ENCODE measurements around the gene EEIG1. TPM values are rescaled to one million over a fixed set of nuclear protein-coding genes. Genes with fewer than 3 reads are reported as not detected.

EEIG1 gene
- total and polyA plus RNA-seq, 3 experiments from 2014 or later = 82.2 to 167 (median 93.3) TPM

DNA sequence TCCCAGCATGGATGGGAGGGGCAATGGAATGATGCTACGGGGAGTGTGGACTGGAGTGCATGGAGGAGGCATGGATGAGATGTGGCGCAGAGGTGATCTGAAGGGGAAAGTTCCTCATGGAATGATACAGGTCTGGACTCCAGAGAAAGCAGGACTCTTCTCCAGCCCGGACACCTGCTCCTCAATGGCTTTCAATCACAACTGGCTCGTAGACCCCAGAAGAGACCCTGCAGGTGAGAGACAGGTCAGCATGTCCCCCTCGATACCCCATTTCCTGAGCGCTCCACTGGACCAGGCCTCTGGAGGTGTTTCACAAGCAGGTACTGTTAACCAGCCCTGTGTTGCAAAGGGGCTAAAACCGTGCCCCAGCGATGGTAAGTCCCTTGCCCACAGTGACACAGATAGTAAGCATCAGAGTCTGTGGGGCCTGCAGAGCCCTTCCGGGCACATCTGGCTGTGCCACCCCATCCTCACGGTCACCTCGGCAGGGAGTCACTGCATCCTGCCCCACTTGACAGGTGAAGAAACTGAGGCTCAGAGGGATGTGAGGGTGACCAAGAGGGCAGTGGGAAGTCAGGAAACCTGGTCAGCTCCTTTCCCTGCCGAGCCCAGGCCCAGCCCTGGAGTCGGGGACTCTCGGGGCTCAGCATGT, 37.7 kb downstream of the EEIG1 start:
- no peaks in the 10 kb centered on the region for H3K27me3 ChIP-seq (ENCODE audit: insufficient read depth, low read length, poor library complexity, severe bottlenecking)
- peaks cover 68% of the 10 kb centered on the region for H3K36me3 ChIP-seq (ENCODE audit: insufficient read depth, low read length)
- peaks cover 28% of the 10 kb centered on the region for H3K4me1 ChIP-seq (ENCODE audit: insufficient read depth, low read length)
- no peak for DNase-seq
- ChIA-PET CTCF (interaction anchor here (0.6 to 27.7 kb wide), 34 partner anchors 11 to 182 kb away, joined by 3 to 485 read pairs (median 4); partner anchors contain the start of genes EEIG1, NAIF1 and PIP5KL1), POLR2A (interaction anchor here (0.6 to 1.8 kb wide), 7 partner anchors 11 to 91 kb away, joined by 3 to 5 read pairs (median 5); no protein-coding TSS in a partner anchor)
- H3K9me3 Mint-ChIP-seq = no peaks in the 10 kb centered on the region
- no peak overlapping the region for H3K27ac ChIP-seq (ENCODE audit: low read depth, low read length)
- no peaks in the 10 kb centered on the region for H3K9me3 ChIP-seq (ENCODE audit: low read length)
- H3K4me1 Mint-ChIP-seq = peaks cover 14 to 37% (median 23%) of the 10 kb centered on the region in 3 donors
- H3K27me3 Mint-ChIP-seq = no peaks in the 10 kb centered on the region
- peaks cover 8 to 86% (median 17%) of the 10 kb centered on the region in 3 donors for H3K36me3 Mint-ChIP-seq
- H3K4me3 ChIP-seq (ENCODE audit: low read length) = no peak overlapping the region
- H3K27ac Mint-ChIP-seq = peak overlapping the region in 7 of 8 donors; percentile 59 to 90 (median 67)
- H3K4me3 Mint-ChIP-seq = peak overlapping the region in 2 of 7 donors; percentile 7 to 40

GRCh38 chr9:127942216-127943010, 38.4 kb downstream of the EEIG1 start:
- peaks cover 8 to 84% (median 17%) of the 10 kb centered on the region in 3 donors for H3K36me3 Mint-ChIP-seq
- peaks cover 27% of the 10 kb centered on the region for H3K4me1 ChIP-seq (ENCODE audit: insufficient read depth, low read length)
- H3K4me3 ChIP-seq (ENCODE audit: low read length) = no peak overlapping the region

GRCh38 chr9:127941961-127942215, 38.9 kb downstream of the EEIG1 start:
- Mint-ChIP-seq H3K36me3 (peaks cover 8 to 83% (median 17%) of the 10 kb centered on the region in 3 donors), H3K4me1 (peaks cover 23 to 39% (median 34%) of the 10 kb centered on the region in 3 donors), H3K27me3 (peaks cover 0 to 5% of the 10 kb centered on the region in 2 donors), H3K27ac (peak overlapping the region in 2 of 8 donors; percentile 36 to 74), H3K4me3 (no peak overlapping the region), H3K9me3 (no peaks in the 10 kb centered on the region)
- Histone ChIP-seq H3K9me3 (ENCODE audit: low read length) (no peaks in the 10 kb centered on the region), H3K4me1 (ENCODE audit: insufficient read depth, low read length) (peaks cover 31% of the 10 kb centered on the region), H3K27ac (ENCODE audit: low read depth, low read length) (no peak overlapping the region), H3K36me3 (ENCODE audit: insufficient read depth, low read length) (peaks cover 56% of the 10 kb centered on the region), H3K27me3 (ENCODE audit: insufficient read depth, low read length, poor library complexity, severe bottlenecking) (no peaks in the 10 kb centered on the region), H3K4me3 (ENCODE audit: low read length) (no peak overlapping the region)
- CTCF ChIA-PET = interaction anchor here (0.8 to 27.7 kb wide), 15 partner anchors 12 to 174 kb away, joined by 3 to 485 read pairs (median 4); partner anchors contain the start of gene PIP5KL1
- POLR2A ChIA-PET = interaction anchor here (0.6 to 1.7 kb wide), 2 partner anchors 92 to 144 kb away, joined by 3 to 5 read pairs; no protein-coding TSS in a partner anchor
- no peak for DNase-seq

More at GRCh38 chr9:127942216-127943010, 38.4 kb downstream of the EEIG1 start:
- peaks cover 19 to 37% (median 29%) of the 10 kb centered on the region in 3 donors for H3K4me1 Mint-ChIP-seq
- H3K27me3 Mint-ChIP-seq = peaks cover 0 to 5% of the 10 kb centered on the region in 2 donors
- ChIA-PET CTCF (interaction anchor here (0.6 to 27.7 kb wide), 26 partner anchors 11 to 176 kb away, joined by 3 to 485 read pairs (median 4); partner anchors contain the start of genes EEIG1 and PIP5KL1), POLR2A (interaction anchor here (0.6 to 1.8 kb wide), 4 partner anchors 28 to 143 kb away, joined by 3 to 5 read pairs (median 4); no protein-coding TSS in a partner anchor)
- no peak overlapping the region for H3K27ac ChIP-seq (ENCODE audit: low read depth, low read length)
- no peaks in the 10 kb centered on the region for H3K9me3 ChIP-seq (ENCODE audit: low read length)
- peak in 4 of 5 donors; percentile 27 to 68 (median 57) for DNase-seq
- H3K27me3 ChIP-seq (ENCODE audit: insufficient read depth, low read length, poor library complexity, severe bottlenecking) = no peaks in the 10 kb centered on the region
- H3K36me3 ChIP-seq (ENCODE audit: insufficient read depth, low read length) = peaks cover 60% of the 10 kb centered on the region
- peak overlapping the region in 6 of 8 donors; percentile 59 to 90 (median 68) for H3K27ac Mint-ChIP-seq
- no peaks in the 10 kb centered on the region for H3K9me3 Mint-ChIP-seq
- H3K4me3 Mint-ChIP-seq = peak overlapping the region in 2 of 7 donors; percentile 7 to 40

GRCh38 chr9:127941062-127941960, 39.5 kb downstream of the EEIG1 start:
- ChIA-PET POLR2A (interaction anchor here (0.6 to 1.7 kb wide), 4 partner anchors 11 to 144 kb away, joined by 3 to 5 read pairs (median 3); partner anchors contain the start of gene PIP5KL1), CTCF (interaction anchor here (0.6 to 27.7 kb wide), 15 partner anchors 8 to 156 kb away, joined by 3 to 485 read pairs (median 4); no protein-coding TSS in a partner anchor)
- peak overlapping the region in 5 of 8 donors; percentile 29 to 79 (median 43) for H3K27ac Mint-ChIP-seq
- Histone ChIP-seq H3K27me3 (ENCODE audit: insufficient read depth, low read length, poor library complexity, severe bottlenecking) (no peaks in the 10 kb centered on the region), H3K27ac (ENCODE audit: low read depth, low read length) (peak overlapping the region; percentile 29), H3K9me3 (ENCODE audit: low read length) (no peaks in the 10 kb centered on the region), H3K36me3 (ENCODE audit: insufficient read depth, low read length) (peaks cover 53% of the 10 kb centered on the region), H3K4me1 (ENCODE audit: insufficient read depth, low read length) (peaks cover 37% of the 10 kb centered on the region), H3K4me3 (ENCODE audit: low read length) (no peak overlapping the region)
- H3K4me1 Mint-ChIP-seq = peaks cover 28 to 45% (median 40%) of the 10 kb centered on the region in 3 donors
- peaks cover 8 to 77% (median 17%) of the 10 kb centered on the region in 3 donors for H3K36me3 Mint-ChIP-seq
- DNase-seq = no peak
- no peaks in the 10 kb centered on the region for H3K9me3 Mint-ChIP-seq
- H3K27me3 Mint-ChIP-seq = peaks cover 0 to 6% of the 10 kb centered on the region in 2 donors
- no peak overlapping the region for H3K4me3 Mint-ChIP-seq

GRCh38 chr9:127940593-127940992, 40.2 kb downstream of the EEIG1 start:
- DNase-seq = no peak
- peaks cover 44% of the 10 kb centered on the region for H3K4me1 ChIP-seq (ENCODE audit: insufficient read depth, low read length)
- CTCF ChIA-PET = interaction anchor here (0.6 to 27.7 kb wide), 4 partner anchors 9 to 134 kb away, joined by 3 to 485 read pairs (median 33); no protein-coding TSS in a partner anchor
- peak overlapping the region; percentile 29 for H3K27ac ChIP-seq (ENCODE audit: low read depth, low read length)
- peak overlapping the region in 1 of 7 donors; percentile 29 for H3K4me3 Mint-ChIP-seq
- peaks cover 47% of the 10 kb centered on the region for H3K36me3 ChIP-seq (ENCODE audit: insufficient read depth, low read length)
- no peaks in the 10 kb centered on the region for H3K9me3 ChIP-seq (ENCODE audit: low read length)
- H3K27me3 Mint-ChIP-seq = peaks cover 0 to 7% of the 10 kb centered on the region in 2 donors
- H3K4me3 ChIP-seq (ENCODE audit: low read length) = no peak overlapping the region
- H3K27ac Mint-ChIP-seq = peak overlapping the region in 7 of 8 donors; percentile 28 to 79 (median 36)
- no peaks in the 10 kb centered on the region for H3K27me3 ChIP-seq (ENCODE audit: insufficient read depth, low read length, poor library complexity, severe bottlenecking)
- POLR2A ChIA-PET = interaction anchor here (0.6 kb wide), 2 partner anchors 10 to 94 kb away, joined by 3 read pairs; partner anchors contain the start of gene PIP5KL1
- no peaks in the 10 kb centered on the region for H3K9me3 Mint-ChIP-seq
- peaks cover 8 to 74% (median 17%) of the 10 kb centered on the region in 3 donors for H3K36me3 Mint-ChIP-seq
- peaks cover 35 to 52% (median 47%) of the 10 kb centered on the region in 3 donors for H3K4me1 Mint-ChIP-seq

DNA sequence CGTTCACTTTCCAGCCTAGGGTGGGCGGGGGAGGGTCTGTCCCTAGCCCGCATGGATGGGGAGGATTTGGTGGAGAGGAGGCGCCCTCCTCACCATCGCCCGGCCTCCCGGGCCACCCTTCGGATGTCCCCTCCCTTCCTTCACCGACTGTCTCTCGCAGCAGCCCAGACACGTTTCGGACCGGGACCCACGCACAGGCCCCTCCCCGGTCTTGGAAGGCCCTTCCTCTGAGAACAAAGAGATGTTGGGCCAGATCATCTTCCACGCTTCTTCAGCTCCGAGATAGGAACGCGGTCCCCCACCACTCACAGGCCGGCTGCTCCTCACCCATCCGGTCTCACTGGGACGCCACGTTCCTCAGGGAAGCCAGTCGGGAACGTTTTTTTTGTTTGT, 42.5 kb downstream of the EEIG1 start:
- Mint-ChIP-seq H3K27ac (peak overlapping the region in 5 of 8 donors; percentile 36 to 95 (median 75)), H3K9me3 (no peaks in the 10 kb centered on the region), H3K27me3 (peaks cover 0 to 7% of the 10 kb centered on the region in 2 donors), H3K36me3 (peaks cover 3 to 58% (median 9%) of the 10 kb centered on the region in 3 donors), H3K4me3 (peak overlapping the region in 6 of 7 donors; percentile 48 to 96 (median 61)), H3K4me1 (peaks cover 36 to 54% (median 41%) of the 10 kb centered on the region in 3 donors)
- Histone ChIP-seq H3K27ac (ENCODE audit: low read depth, low read length) (no peak overlapping the region), H3K4me3 (ENCODE audit: low read length) (peak overlapping the region; percentile 86), H3K9me3 (ENCODE audit: low read length) (no peaks in the 10 kb centered on the region), H3K36me3 (ENCODE audit: insufficient read depth, low read length) (peaks cover 26% of the 10 kb centered on the region), H3K27me3 (ENCODE audit: insufficient read depth, low read length, poor library complexity, severe bottlenecking) (no peaks in the 10 kb centered on the region), H3K4me1 (ENCODE audit: insufficient read depth, low read length) (peaks cover 37% of the 10 kb centered on the region)
- no peak for DNase-seq
- POLR2A ChIA-PET = no interaction called here
- CTCF ChIA-PET = interaction anchor here (1.3 to 1.8 kb wide), 2 partner anchors 96 to 146 kb away, joined by 3 to 5 read pairs; no protein-coding TSS in a partner anchor
